SW480 (cell line): Measurements from ENCODE around the gene WDR31.
"Not testable (repeated sequence)": the region's sequence is repeated elsewhere in the genome, so short reads cannot be mapped to it uniquely, and the experiment has no call there.

Source experiments
- DNase-seq: peaks from one replicate; pipeline ENCODE4 v3.0.0-alpha.2; 2016; ENCODE audit warnings: low spot score

The WDR31 gene

DNA sequence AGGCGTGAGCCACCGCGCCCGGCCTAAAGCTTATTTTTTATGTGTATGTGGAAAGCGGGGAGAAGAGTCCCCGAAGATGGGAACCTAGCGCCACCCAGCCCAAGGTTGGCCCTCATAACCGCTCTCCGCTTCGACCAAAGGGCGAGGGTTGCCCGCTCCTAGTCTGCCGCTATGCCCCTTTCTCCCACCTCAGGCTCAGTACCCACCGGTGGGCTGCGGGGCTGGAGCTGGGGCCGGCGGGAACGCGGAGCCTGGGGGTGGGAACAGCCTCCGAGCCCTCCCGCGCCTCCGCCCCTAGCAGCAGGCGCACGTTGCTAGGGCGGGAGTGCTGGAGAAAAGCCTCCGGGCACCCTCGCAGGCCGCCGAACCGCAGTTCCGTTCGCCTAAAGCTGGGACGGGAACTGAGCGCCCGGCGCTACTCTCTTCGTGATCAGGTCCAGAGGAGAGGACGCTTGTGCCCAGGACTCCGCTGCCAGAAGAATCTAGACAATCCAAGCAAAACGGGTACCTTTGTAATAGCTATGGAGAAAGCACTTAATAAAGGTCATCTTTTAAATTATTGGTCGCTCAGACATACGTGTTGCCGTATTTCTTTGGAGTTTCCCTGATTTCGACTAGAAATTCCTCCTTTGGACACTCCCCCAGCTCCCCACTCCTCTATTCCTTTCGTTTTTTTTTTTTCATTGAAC lies at the start of gene WDR31:
Gene WDR31 (minus strand): TSS at position 265 of the 689 bp plus-strand sequence. CDS start 8,253 bp downstream, outside the sequence.
- DNase-seq: peak; percentile 85

DNA sequence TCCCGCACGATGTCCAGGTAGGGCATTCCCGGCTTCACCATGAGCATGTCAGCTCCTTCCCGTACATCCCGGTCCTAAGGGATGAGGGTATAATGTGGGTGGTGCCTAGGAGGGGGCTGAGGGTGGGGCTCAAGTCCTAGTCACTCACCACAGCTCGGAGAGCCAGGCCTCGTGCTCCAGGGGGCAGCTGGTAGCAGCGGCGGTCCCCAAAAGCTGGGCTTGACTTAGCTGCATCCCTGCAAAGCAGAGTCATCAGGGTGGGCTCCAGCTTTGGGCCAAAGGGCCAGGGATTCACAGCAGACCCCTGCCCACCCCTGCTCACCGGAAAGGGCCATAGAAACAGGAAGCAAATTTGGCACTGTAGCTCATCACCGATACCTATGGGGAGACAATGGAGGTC lies 49.4 kb upstream of the WDR31 start:
- DNase-seq: no peak

DNA sequence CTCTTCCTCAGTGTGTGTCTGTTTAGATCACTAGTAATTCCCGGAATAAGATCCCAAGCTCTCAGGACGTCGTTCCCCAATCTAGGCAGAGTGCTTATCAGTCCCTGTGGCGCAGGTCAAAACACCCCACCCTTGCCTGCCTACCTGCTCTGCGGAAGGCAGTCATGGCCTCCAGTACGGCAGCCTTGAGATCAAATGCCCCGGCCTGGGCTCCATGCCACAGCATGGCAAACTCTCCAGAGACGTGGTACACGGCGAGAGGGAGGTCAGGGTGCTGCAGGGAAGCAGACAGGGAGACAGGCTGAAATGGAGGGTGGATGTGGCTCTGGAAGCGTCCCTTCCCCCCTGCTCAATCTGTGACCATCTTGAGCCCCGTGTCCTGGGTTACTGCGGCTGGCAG lies 48.8 kb upstream of the WDR31 start:
- DNase-seq: no peak

GRCh38 chr9:113387560-113388230 lies 47.6 kb upstream of the WDR31 start:
- peak; percentile 35 for DNase-seq

DNA sequence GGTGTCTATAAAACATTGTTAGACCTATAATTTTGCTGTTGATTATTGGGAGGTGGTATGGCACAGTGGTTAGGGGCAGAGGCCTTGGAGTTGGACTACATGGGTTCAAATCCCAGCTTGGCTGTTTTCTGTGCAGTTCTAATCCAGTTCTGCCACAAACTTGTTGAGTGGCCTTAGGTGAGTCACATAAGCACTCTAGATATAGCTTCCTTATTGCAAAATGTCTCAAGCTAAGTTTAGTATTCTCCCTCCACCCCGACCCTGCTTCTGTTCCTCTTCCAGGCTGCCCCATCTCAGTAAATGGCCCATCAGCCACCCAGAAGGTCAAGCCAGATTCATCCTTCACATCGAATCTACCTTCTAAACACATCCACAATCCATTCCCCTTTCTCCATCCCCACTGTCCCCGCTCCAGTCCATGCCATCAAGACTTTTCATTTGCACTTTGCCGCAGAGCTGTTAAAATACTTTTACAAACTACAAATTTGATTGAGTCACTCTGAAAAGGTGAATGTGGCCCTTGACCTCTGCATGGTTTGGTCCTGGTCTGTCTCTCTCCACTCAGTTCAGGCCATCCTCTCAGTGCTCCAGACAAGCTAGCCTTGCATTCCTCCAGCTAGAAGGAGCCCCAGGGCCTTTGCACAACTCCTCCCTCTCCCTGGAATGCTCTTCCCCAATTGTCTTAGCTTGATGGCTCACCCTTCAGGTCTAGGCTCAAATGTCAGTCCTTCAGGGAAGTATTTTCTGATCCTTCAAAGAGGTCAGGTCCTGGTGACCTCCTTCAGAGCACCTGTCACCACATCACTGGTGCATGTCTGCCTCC lies 46.7 kb upstream of the WDR31 start:
- DNase-seq: no peak

DNA sequence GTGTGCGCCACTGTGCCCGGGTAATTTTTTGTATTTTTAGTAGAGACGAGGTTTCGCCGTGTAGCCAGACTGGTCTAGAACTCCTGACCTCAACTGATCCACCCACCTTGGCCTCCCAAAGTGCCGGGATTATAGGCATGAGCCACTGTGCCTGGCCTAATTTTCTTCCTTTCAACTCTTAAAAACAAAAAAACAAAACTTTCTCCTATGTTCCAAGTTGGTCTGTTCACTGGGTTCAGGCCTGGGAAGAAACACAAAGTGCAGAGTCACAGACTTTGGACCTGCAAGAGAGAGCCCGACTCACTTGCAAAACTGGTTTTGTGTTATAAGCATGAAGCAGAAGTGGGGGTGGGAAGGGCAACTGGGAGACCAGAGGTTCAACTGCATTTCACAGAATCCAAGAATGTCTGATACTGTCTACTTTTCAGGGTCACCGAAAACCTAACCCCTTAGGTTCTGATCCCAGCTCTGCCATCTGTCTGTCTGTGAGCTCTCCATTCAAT lies 41.9 kb upstream of the WDR31 start:
- no peak for DNase-seq

DNA sequence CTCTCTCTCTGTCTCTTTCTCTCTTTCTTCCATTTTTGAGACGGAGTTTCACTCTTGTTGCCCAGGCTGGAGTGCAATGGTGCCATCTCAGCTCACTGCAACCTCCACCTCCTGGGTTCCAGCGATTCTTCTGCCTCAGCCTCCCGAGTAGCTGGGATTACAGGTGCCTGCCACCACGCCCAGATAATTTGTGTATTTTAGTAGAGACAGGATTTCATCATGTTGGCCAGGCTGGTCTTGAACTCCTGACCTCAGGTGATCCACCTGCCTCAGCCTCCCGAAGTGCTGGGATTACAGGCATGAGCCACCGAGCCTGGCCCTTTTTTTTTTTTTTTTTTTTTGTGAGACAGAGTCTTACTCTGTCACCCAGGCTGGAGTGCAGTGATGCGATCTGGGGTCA lies 41.4 kb upstream of the WDR31 start:
- not testable (repeated sequence) for DNase-seq

- no peak for DNase-seq
These were observed 40.8 kb upstream of the WDR31 start for GRCh38 chr9:113380869-113381378.

- DNase-seq: not testable (repeated sequence)
These were observed 39.7 kb upstream of the WDR31 start for GRCh38 chr9:113379829-113380210.

DNA sequence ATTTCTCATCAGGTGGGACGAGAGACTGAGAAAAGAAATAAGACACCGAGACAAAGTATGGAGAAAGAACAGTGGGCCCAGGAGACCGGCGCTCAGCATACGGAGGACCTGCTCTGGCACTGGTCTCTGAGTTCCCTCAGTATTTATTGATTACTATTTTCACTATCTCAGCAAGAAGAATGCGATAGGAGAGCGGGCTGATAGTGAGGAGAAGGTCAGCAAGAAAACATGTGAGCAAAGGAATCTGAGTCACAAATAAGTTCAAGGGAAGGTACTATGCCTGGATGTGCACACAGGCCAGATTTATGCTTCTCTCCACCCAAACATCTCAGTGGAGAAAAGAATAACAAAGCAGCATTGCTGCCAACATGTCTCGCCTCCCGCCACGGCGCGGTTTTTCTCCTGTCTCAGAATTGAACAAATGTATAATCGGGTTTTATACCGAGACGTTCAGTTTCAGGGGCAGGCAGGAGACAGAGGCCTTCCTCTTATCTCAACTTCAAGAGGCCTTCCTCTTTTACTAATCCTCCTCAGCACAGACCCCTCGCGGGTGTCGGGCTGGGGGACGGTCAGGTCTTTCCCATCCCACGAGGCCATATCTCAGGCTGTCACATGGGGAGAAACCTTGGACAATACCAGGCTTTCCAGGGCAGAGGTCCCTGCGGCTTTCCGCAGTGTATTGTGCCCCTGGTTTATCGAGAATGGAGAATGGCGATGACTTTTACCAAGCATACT lies 39.2 kb upstream of the WDR31 start:
- not testable (repeated sequence) for DNase-seq

DNA sequence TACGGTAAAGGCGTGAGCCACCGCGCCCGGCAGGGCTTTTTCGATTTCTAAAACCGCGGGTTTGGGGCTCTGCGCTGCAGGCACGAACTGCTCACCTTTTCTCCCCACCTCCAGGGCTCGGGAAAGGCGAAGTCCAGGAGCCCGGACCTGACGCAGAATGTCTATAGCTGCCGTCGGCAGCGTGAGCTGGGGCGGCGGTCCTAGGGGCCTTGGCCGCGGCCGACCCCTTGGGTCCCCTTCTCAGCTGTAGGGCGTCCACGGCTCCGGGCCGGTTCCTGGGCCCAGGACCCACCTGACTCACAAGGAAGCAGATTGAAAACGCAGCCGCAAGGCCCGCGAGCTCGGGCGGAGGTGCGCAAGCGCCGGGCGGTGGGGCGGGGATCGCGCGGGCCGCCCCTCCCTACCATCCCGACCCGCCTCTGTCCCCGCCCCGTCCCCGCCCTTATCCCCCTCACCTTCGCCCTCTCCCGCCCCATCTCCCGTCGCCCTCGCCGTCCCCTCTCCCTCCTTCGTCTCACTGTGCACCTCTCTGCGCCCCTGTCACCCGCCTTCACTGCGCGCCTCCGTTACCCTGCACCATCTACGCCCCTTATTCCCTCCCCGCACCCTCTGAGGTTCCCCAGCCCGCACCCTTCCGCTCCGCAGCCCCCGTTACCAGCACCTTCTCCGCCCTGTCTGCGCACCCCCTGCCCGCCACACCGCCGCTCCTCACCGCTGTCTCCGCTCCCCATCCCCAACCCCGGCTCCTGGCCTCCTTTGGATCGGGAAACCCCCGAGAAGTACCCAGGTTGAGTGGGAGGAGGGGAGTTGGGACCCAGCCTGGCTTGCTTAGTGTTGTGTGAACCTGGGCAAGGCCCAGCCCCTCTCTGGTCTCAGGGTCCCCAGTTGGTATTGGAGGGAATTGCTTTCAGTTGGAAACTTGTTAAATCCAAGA lies 36.8 kb upstream of the WDR31 start, which contains the start of gene HDHD3:
Gene HDHD3 (minus strand): TSS at position 353 of the 934 bp plus-strand sequence. CDS start 2,632 bp downstream, outside the sequence.
- DNase-seq: peak; percentile 79

DNA sequence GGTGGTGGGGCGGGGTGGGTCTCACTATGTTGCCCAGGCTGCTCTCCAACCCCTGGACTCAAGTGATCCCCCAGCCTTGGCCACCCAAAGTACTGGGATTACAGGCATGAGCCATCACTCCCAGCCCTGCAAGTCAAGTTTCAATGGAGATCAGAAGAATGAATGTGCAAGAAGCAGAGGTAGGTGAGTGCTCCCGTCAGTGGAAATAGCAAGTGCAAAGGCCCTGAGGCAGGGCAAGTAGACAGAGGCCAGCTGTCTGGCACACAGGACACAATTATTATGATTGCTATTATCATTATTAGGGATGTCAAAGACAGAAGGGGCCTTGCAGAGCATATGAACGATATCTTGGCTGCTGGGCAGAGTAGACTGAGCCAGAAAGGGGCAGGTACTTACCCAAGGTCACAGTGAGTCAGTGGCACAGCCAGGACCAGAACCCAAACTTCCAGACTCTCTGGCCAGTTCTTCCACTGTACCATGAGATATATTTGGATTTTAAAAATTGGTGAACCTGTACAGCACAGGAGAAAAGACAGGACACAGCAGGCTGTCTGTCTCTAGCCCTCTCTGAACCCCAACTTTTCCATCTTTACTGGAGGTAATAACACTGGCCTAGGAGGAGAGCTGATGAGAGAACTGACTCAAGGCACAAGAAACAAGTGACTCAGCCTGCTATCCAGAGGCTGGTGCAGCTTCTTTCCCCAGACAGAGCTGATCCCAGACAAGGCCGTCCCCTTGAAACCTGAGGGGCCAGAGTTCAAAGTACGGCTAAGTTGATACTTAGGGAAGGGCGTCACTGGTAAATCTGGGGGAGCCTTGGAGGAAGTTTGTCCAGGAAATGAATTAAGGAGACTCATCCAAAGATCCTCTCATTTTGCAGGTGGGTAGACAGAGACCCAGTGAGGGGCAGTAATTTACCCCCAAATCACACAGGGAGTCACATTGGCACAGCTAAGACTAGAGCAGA lies 35.3 kb upstream of the WDR31 start:
- DNase-seq: no peak

GRCh38 chr9:113373676-113374392 lies 33.8 kb upstream of the WDR31 start:
- no peak for DNase-seq

DNA sequence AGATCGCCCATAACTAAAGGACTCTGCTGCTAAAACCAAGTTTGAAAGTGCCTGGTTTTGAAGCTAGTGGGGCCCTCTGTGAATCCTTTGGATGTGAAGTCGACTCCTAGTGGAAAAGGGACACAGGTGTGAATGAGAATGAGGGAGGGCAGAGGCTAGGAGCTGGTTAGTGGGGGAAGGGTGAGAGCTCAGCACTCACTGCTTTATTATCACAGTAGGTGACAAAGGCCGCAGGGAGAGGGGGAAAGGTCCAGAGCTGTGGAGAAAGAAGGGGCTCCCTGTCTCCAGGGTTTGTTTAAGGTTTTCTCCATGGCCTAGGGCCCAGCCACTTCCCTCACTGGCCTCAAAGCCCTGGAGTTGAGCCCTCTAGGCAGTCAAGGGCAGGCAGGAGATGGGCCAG lies 33.2 kb upstream of the WDR31 start:
- no peak for DNase-seq

GRCh38 chr9:113372059-113372458 lies 32.0 kb upstream of the WDR31 start:
- no peak for DNase-seq

DNA sequence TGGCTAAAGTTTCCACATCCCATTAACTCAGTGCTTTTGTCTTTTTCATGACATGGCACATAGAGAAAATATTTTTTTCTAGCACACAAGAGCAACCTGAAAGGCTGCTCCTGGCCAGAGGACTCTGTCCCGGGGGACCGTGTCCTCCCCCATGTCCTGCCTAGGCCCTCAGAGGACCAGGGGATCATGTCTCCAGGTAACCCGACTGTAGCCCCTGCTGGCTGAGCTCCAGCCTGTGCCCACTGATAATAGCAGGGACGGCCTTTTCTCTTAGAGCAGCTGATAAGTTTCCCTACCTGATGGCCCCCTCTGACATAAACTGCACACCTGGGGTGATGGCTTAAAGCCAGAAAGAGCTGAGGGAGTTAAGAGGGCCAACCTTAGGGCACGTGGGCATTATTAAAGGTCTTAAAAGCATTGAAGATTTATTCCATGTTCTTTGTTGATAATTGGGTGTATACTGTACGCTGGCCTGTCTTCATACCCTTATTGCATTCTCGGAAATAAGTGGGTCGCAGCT lies 30.8 kb upstream of the WDR31 start:
- DNase-seq: no peak

- no peak for DNase-seq
These were observed 29.7 kb upstream of the WDR31 start for GRCh38 chr9:113369855-113370140.

DNA sequence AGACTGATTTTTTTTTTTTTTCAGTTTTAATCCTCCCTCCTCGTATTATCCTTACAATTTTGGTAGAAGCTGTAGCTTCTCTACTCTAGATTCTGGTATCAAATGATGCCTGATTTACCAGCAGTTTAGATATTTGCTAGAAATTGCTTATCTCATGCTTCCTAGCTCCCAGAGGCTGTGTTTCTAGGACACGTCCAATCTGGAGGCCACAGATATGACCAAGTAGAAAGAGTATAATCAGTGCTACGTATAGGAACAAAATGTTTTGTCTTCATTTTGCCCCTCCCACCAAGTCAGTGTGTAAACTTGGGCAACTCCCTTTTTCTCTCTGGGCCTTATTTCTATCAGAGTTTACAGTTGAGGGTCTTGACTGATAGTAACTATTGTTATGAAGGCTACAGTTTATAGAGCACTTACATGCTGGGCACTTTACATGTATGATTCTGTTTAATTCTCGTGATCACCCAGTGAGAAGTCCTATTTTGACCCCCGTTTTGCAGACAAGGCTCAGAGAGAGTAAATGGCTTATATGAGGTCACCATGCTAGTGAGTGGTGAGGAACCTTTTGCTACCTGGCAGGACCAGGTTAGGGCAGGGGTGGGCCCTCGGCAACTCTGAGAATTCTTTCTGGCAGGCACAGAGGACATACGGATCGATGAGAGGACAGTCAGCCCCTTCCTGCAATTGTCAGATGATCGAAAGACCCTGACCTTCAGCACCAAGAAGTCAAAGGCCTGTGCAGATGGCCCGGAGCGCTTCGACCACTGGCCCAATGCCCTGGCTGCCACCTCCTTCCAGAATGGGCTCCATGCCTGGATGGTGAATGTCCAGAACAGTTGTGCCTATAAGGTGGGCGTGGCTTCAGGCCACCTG lies 29.1 kb upstream of the WDR31 start:
- no peak for DNase-seq
